NB4 (cell line): ENCODE results near the gene STK10.

Experiments used
- CTCF ChIP-seq: IDR thresholded peaks from one replicate; pipeline ENCODE4 v1.5.1; 2012; ENCODE audit warnings: low read depth, low read length
- POLR2A ChIP-seq: IDR thresholded peaks from 2 replicates; pipeline ENCODE4 v1.6.1; 2011; ENCODE audit warnings: mild to moderate bottlenecking; ENCODE audit not compliant: insufficient read length; ENCODE audit errors: extremely low read depth

- peak; percentile 85 for TF ChIP-seq POLR2A
- no peak for TF ChIP-seq CTCF
Measured at GRCh38 chr5:172006321-172007174, 181.5 kb downstream of the STK10 start, which contains the start of gene FBXW11.
